ENCODE measurements around the gene TMEM219. TPM values are rescaled to one million over a fixed set of nuclear protein-coding genes. Genes with fewer than 3 reads are reported as not detected.

The TMEM219 gene
- total and polyA plus RNA-seq, 2 of the 8 experiments (the other 6 are each of a cell fraction or from before 2014, with no cell fraction given) = 60.2 to 116 TPM

- TF ChIP-seq CBX5 (IDR thresholded peaks at IDR 0.05; ENCODE audit: low read depth, low read length) (no peak), ATF3 (IDR thresholded peaks at IDR 0.05; ENCODE audit: insufficient read depth, low read depth, low read length) (no peak)
Observed at GRCh38 chr16:29913514-29913913, 48.4 kb upstream of the TMEM219 start (continued).

Measured in H1 (cell line).